Ishikawa (cell line): ENCODE data around the gene ERGIC1.

ENCODE experiments used
- CEBPB ChIP-seq: IDR thresholded peaks from 2 replicates; pipeline ENCODE4 v1.6.1; 2012
- CREB1 ChIP-seq: IDR thresholded peaks from 2 replicates; pipeline ENCODE4 v1.6.1; 2012; ENCODE audit warnings: low read depth
- EGR1 ChIP-seq: IDR thresholded peaks from 2 replicates; pipeline ENCODE4 v1.6.1; 2012
- EP300 ChIP-seq: IDR thresholded peaks from 2 replicates; pipeline ENCODE4 v1.6.1; 2012; ENCODE audit warnings: borderline replicate concordance
- MAX ChIP-seq: IDR thresholded peaks from 2 replicates; pipeline ENCODE4 v1.6.1; 2012
- RAD21 ChIP-seq: IDR thresholded peaks from 2 replicates; pipeline ENCODE4 v1.6.1; 2012; ENCODE audit warnings: low read depth
- REST ChIP-seq: IDR thresholded peaks from 2 replicates; pipeline ENCODE4 v1.6.1; 2012; ENCODE audit warnings: low read depth, mild to moderate bottlenecking
- TAF1 ChIP-seq: IDR thresholded peaks from 2 replicates; pipeline ENCODE4 v1.6.1; 2012; ENCODE audit warnings: low read depth, mild to moderate bottlenecking
- TEAD4 ChIP-seq: IDR thresholded peaks from 2 replicates; pipeline ENCODE4 v1.6.1; 2012
- USF1 ChIP-seq: IDR thresholded peaks from 2 replicates; pipeline ENCODE4 v1.6.1; 2012
- YY1 ChIP-seq: IDR thresholded peaks from 2 replicates; pipeline ENCODE4 v1.6.1; 2012; ENCODE audit warnings: low read depth

GRCh38 chr5:172835290-172835993 is 1.4 kb downstream of the ERGIC1 start:
- TF ChIP-seq USF1 (no peak), RAD21 (no peak), EGR1 (no peak), MAX (no peak), YY1 (no peak), EP300 (no peak), TEAD4 (no peak), CEBPB (no peak), TAF1 (no peak), CREB1 (no peak), REST (no peak)
